HCT116 (cell line): ENCODE results near the gene DAND5. TPM values are rescaled to one million over a fixed set of nuclear protein-coding genes. Genes with fewer than 3 reads are reported as not detected.

Experiments
- ATAC-seq: fragments of 200-7000 bp; cut with Tn5 transposase; 2 replicates; pipeline ENCODE4 v1.9.1; 2020; ENCODE audit warnings: mild to moderate bottlenecking, moderate library complexity
- BruUV-seq: library from RNA; stranded (reverse); fragments of 400-500 nt; replicated peaks from 2 replicates; lab custom pipeline; 2021; lab: Mats Ljungman, UMichigan
- CTCF ChIA-PET: fragments of 300-600 bp; sonication (Branson Sonifier 250); formaldehyde crosslinking; loops from one replicate; lab custom pipeline; 2021; ENCODE audit warnings: antibody characterized with exemption; lab: Charles Lee
- POLR2A ChIA-PET: fragments of 300-600, 350-600 bp; sonication (Branson Sonifier 250); formaldehyde crosslinking; loops from one replicate; lab custom pipeline; 2021; ENCODE audit warnings: antibody characterized with exemption; lab: Charles Lee
- RAD21 ChIA-PET, 2 experiments: fragments of 300-600 bp; sonication (Branson Sonifier 250); formaldehyde crosslinking; loops; one replicate each; lab custom pipeline; 2023; ENCODE audit warnings: low total read pairs in 2 of 2; ENCODE audit not compliant: uncharacterized antibody in 2 of 2, unreplicated experiment in 2 of 2, low non-redundant PET in 1 of 2; lab: Charles Lee
- DNase-seq: peaks from one replicate; pipeline ENCODE4 v3.0.0-alpha.2; 2010; ENCODE audit warnings: low read depth, low spot score
- H2AFZ ChIP-seq: fragments of 200-600 bp; shearing (Covaris generic), sonication (generic); 2 replicates; pipeline ENCODE4 v1.6.1; 2017; ENCODE audit warnings: low read depth, mixed run types, mixed read lengths, antibody characterized with exemption, low read length; ENCODE audit not compliant: poor library complexity, severe bottlenecking
- H3K27ac ChIP-seq: 2 replicates; pipeline ENCODE4 v1.5.1; 2012; ENCODE audit warnings: low read depth, low read length
- H3K27me3 ChIP-seq: fragments of 200-600 bp; sonication (generic); 2 replicates; pipeline ENCODE4 v1.6.1; 2016; ENCODE audit warnings: mixed run types, low read length, mixed read lengths; ENCODE audit not compliant: insufficient read depth
- H3K36me3 ChIP-seq, 2 experiments: fragments of 200-500 bp in 1 of 2; fragments of 200-600 bp in 1 of 2; sonication (Bioruptor generic) in 1 of 2; sonication (generic) in 1 of 2; 2 replicates each; pipeline versions ENCODE4 v1.5.1 to v1.6.1; 2014 to 2016; ENCODE audit warnings: low read length in 2 of 2, inconsistent platforms in 1 of 2, mixed read lengths in 1 of 2, mixed run types in 1 of 2; ENCODE audit not compliant: insufficient read depth in 2 of 2, control insufficient read depth in 1 of 2
- H3K4me1 ChIP-seq, 2 experiments: fragments of 200-600 bp in 1 of 2; sonication (generic) in 1 of 2; 2 replicates each; pipeline versions ENCODE4 v1.5.1 to v1.6.1; 2012 to 2017; ENCODE audit warnings: low read length in 2 of 2, inconsistent platforms in 1 of 2, mild to moderate bottlenecking in 1 of 2, mixed read lengths in 1 of 2, mixed run types in 1 of 2, moderate library complexity in 1 of 2; ENCODE audit not compliant: insufficient read depth in 2 of 2, control insufficient read depth in 1 of 2
- H3K4me2 ChIP-seq: fragments of 200-600 bp; sonication (generic); 2 replicates; pipeline ENCODE4 v1.6.1; 2017; ENCODE audit warnings: mixed run types, low read length, mixed read lengths
- H3K4me3 ChIP-seq, 2 experiments: fragments of 200-600 bp in 1 of 2; sonication (generic) in 1 of 2; replicated peaks in 1 of 2; 2 replicates each; pipeline ENCODE4 v1.5.1; 2011 to 2016; ENCODE audit warnings: low read length in 2 of 2, control low read depth in 1 of 2, low read depth in 1 of 2, mild to moderate bottlenecking in 1 of 2, mixed read lengths in 1 of 2, mixed run types in 1 of 2
- H3K79me2 ChIP-seq: fragments of 200-600 bp; sonication (generic); 2 replicates; pipeline ENCODE4 v1.6.1; 2017; ENCODE audit warnings: mild to moderate bottlenecking, mixed run types, low read length, moderate library complexity, mixed read lengths; ENCODE audit not compliant: insufficient read depth
- H3K9ac ChIP-seq: fragments of 200-600 bp; sonication (generic); 2 replicates; pipeline ENCODE4 v1.6.1; 2016; ENCODE audit warnings: low read length, mixed read lengths
- H3K9me2 ChIP-seq: fragments of 200-600 bp; sonication (generic), shearing (Covaris generic); 2 replicates; pipeline ENCODE4 v1.6.1; 2017; ENCODE audit warnings: mixed run types, mild to moderate bottlenecking, moderate library complexity; ENCODE audit not compliant: insufficient read depth
- H3K9me3 ChIP-seq, 2 experiments: fragments of 200-500 bp in 1 of 2; fragments of 200-600 bp in 1 of 2; sonication (Bioruptor generic) in 1 of 2; sonication (generic) in 1 of 2; 2 replicates each; pipeline ENCODE4 v1.6.1; 2014 to 2017; ENCODE audit warnings: low read length in 2 of 2, mixed read lengths in 2 of 2, inconsistent platforms in 1 of 2, low read depth in 1 of 2, mild to moderate bottlenecking in 1 of 2, mixed run types in 1 of 2, moderate library complexity in 1 of 2; ENCODE audit not compliant: control insufficient read depth in 1 of 2, insufficient read depth in 1 of 2
- H4K20me1 ChIP-seq: fragments of 200-600 bp; sonication (generic), shearing (Covaris generic); 2 replicates; pipeline ENCODE4 v1.6.1; 2017; ENCODE audit warnings: mixed run types, mild to moderate bottlenecking, moderate library complexity; ENCODE audit not compliant: insufficient read depth
- EGR1 ChIP-seq: IDR thresholded peaks from 2 replicates; pipeline ENCODE4 v1.6.1; 2012; ENCODE audit warnings: low read depth
- ELF1 ChIP-seq: IDR thresholded peaks from 2 replicates; pipeline ENCODE4 v1.6.1; 2012; ENCODE audit warnings: low read depth, borderline replicate concordance
- EZH2 ChIP-seq: fragments of 200-600 bp; sonication (generic); IDR thresholded peaks from 2 replicates; pipeline ENCODE4 v1.6.1; 2017; ENCODE audit warnings: antibody characterized with exemption, mixed run types
- JUND ChIP-seq: IDR thresholded peaks from 2 replicates; pipeline ENCODE4 v1.6.1; 2012
- POLR2A ChIP-seq: IDR thresholded peaks from 2 replicates; pipeline ENCODE4 v1.7.0; 2011; ENCODE audit warnings: borderline replicate concordance; ENCODE audit not compliant: insufficient read depth, insufficient read length; ENCODE audit errors: extremely low read depth
- POLR2AphosphoS5 ChIP-seq: IDR thresholded peaks from 2 replicates; pipeline ENCODE4 v1.6.1; 2011; ENCODE audit warnings: mild to moderate bottlenecking, low read depth, low read length, moderate library complexity
- RAD21 ChIP-seq: IDR thresholded peaks from 2 replicates; pipeline ENCODE4 v1.6.1; 2012; ENCODE audit warnings: low read depth, mild to moderate bottlenecking
- SIN3A ChIP-seq: IDR thresholded peaks from 2 replicates; pipeline ENCODE4 v1.6.1; 2012; ENCODE audit warnings: low read depth
- SP1 ChIP-seq: IDR thresholded peaks from 2 replicates; pipeline ENCODE4 v1.6.1; 2012; ENCODE audit warnings: low read depth
- SRF ChIP-seq: IDR thresholded peaks from 2 replicates; pipeline ENCODE4 v1.6.1; 2012; ENCODE audit warnings: low read depth
- TCF7L2 ChIP-seq: IDR thresholded peaks from 2 replicates; pipeline ENCODE4 v1.7.0; 2011; ENCODE audit warnings: borderline replicate concordance, inconsistent platforms; ENCODE audit not compliant: insufficient read depth, insufficient read length; ENCODE audit errors: extremely low read depth
- intact Hi-C: fragments of 100-400 bp; cut with micrococcal nuclease; formaldehyde crosslinking; loops from 2 replicates; pipeline ENCODE4 v1.10.0; 2022
- total RNA-seq: library from RNA; stranded (reverse); gene quantifications from one replicate; pipeline ENCODE4 v1.2.1, GENCODE V29; 2021; ENCODE audit not compliant: unreplicated experiment
- TF ChIP-seq, protein P1 (sequence below): IDR thresholded peaks from 2 replicates; pipeline ENCODE4 v1.6.1; 2012
- TF ChIP-seq, protein P2 (sequence below): IDR thresholded peaks from 2 replicates; pipeline ENCODE4 v1.6.1; 2011; ENCODE audit warnings: mild to moderate bottlenecking, low read length, moderate library complexity; ENCODE audit not compliant: insufficient replicate concordance; ENCODE audit errors: extremely low read depth
- TF ChIP-seq, protein P3 (sequence below): IDR thresholded peaks from 2 replicates; pipeline ENCODE4 v1.6.1; 2012

DAND5 gene
- total RNA-seq, 1 experiment from 2014 or later: 0.25 TPM

DNA sequence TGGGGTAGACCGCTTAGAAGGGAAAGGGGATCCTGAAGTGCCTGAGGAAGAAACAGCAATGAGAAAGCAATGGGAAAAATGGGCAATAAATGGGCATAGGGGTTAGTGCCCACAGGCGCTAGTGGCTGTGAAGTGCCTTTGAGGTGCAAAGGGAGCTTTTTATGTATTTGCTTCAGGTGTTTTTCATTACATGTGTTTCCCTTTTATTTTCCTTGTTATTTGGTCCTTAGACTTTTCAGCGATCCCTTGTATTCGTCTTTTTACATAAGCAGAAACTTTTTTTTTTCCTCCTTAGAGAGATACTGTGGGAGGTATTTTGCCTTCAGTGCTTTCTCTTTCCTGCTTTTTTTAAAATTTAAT lies 45.5 kb downstream of the DAND5 start:
- H3K9me2 ChIP-seq: no peaks in the 10 kb centered on the region
- intact Hi-C loops: no loop called here
- RAD21 ChIA-PET: no interaction called here
- no peak overlapping the region for H3K9ac ChIP-seq
- H3K4me3 ChIP-seq: no peak overlapping the region
- no peaks in the 10 kb centered on the region; the same call in 1 of the 2 replicates for H4K20me1 ChIP-seq
- BruUV-seq: no TSS peak
- H3K27me3 ChIP-seq: no peaks in the 10 kb centered on the region
- CTCF ChIA-PET: no interaction called here
- no peaks in the 10 kb centered on the region for H3K36me3 ChIP-seq
- POLR2A ChIA-PET: no interaction called here
- DNase-seq (no peak), ATAC-seq (no peak)
- no peak overlapping the region for H3K4me2 ChIP-seq
- no peaks in the 10 kb centered on the region for H3K9me3 ChIP-seq
- H3K79me2 ChIP-seq: no peaks in the 10 kb centered on the region
- peaks cover 16 to 20% of the 10 kb centered on the region in 2 experiments for H3K4me1 ChIP-seq
- TF ChIP-seq SP1 (no peak), SRF (no peak), TCF7L2 (no peak), SIN3A (no peak), ELF1 (no peak)
- TF ChIP-seq, protein P1, sequence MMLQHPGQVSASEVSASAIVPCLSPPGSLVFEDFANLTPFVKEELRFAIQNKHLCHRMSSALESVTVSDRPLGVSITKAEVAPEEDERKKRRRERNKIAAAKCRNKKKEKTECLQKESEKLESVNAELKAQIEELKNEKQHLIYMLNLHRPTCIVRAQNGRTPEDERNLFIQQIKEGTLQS: no peak
- no peak overlapping the region for H2AFZ ChIP-seq
- H3K27ac ChIP-seq: no peak overlapping the region

DNA sequence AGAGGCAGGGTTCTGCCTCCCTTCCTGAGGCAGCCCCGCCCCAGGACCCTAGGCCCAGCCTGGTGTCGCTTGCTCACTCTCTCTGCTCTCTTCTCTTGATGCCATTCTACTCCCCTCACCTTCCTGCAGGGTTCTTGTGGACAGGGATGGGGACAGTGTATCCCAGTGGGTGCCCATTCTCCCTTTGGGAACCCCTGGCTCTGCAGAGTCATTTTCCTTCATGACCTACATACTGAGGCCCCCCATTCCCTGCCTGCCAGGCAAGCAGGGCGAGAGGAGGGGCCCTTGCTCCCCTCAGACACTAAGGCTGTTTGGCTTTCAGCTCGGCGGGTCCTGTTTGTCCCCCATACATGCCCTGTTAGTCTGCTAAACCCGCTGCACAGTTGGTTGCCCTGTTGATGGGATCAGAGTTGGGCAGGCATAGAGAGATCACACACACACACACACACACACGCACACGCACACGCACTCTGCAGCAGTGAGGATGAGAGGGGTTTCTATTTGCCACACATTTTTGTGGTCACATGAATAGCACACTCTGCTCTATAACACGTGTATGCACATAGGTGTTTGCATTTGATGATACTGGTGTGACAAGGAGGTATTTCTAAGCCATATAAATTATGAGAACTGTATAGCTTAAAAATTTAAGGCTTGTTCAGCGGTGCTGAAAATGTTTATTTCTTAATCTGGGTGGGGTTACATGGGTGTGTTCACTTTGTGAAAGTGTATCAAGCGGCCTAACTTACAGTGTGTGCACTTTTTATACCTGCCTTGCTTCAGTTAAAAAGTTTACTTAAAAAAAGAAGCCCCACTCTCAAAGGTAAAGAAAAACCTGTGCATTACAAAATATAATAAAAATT lies 46.2 kb downstream of the DAND5 start:
- intact Hi-C loops: no loop called here
- Histone ChIP-seq H3K9me2 (no peaks in the 10 kb centered on the region), H3K27ac (no peak overlapping the region), H3K36me3 (no peaks in the 10 kb centered on the region), H2AFZ (no peak overlapping the region), H3K4me1 (peaks cover 16 to 23% of the 10 kb centered on the region in 2 experiments), H3K4me3 (no peak overlapping the region), H4K20me1 (no peaks in the 10 kb centered on the region; the same call in 1 of the 2 replicates), H3K9ac (no peak overlapping the region), H3K4me2 (no peak overlapping the region), H3K27me3 (no peaks in the 10 kb centered on the region), H3K9me3 (no peaks in the 10 kb centered on the region), H3K79me2 (no peaks in the 10 kb centered on the region)
- BruUV-seq: no TSS peak
- DNase-seq: no peak
- ATAC-seq: no peak
- POLR2A ChIA-PET: no interaction called here
- RAD21 ChIA-PET: no interaction called here
- CTCF ChIA-PET: no interaction called here
- TF ChIP-seq TCF7L2 (no peak), SIN3A (no peak), SP1 (no peak), POLR2A (no peak), SRF (no peak), RAD21 (no peak), JUND (no peak), POLR2AphosphoS5 (no peak), EZH2 (no peak), EGR1 (no peak), ELF1 (no peak)
- TF ChIP-seq, protein P2, sequence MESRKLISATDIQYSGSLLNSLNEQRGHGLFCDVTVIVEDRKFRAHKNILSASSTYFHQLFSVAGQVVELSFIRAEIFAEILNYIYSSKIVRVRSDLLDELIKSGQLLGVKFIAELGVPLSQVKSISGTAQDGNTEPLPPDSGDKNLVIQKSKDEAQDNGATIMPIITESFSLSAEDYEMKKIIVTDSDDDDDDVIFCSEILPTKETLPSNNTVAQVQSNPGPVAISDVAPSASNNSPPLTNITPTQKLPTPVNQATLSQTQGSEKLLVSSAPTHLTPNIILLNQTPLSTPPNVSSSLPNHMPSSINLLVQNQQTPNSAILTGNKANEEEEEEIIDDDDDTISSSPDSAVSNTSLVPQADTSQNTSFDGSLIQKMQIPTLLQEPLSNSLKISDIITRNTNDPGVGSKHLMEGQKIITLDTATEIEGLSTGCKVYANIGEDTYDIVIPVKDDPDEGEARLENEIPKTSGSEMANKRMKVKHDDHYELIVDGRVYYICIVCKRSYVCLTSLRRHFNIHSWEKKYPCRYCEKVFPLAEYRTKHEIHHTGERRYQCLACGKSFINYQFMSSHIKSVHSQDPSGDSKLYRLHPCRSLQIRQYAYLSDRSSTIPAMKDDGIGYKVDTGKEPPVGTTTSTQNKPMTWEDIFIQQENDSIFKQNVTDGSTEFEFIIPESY: no peak
- TF ChIP-seq, protein P3, sequence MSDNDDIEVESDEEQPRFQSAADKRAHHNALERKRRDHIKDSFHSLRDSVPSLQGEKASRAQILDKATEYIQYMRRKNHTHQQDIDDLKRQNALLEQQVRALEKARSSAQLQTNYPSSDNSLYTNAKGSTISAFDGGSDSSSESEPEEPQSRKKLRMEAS: no peak
- TF ChIP-seq, protein P1: no peak
